CD4-positive, alpha-beta T cell treated with Interleukin-4 for 1 hour (primary cell): ENCODE results near the gene CD1D.
"Not testable (repeated sequence)": the region's sequence is repeated elsewhere in the genome, so short reads cannot be mapped to it uniquely, and the experiment has no call there.

ENCODE experiments used
- DNase-seq, 2 donors: peaks; one replicate each; pipeline ENCODE4 v3.0.0-alpha.2; 2020 to 2022

Gene CD1D

DNA sequence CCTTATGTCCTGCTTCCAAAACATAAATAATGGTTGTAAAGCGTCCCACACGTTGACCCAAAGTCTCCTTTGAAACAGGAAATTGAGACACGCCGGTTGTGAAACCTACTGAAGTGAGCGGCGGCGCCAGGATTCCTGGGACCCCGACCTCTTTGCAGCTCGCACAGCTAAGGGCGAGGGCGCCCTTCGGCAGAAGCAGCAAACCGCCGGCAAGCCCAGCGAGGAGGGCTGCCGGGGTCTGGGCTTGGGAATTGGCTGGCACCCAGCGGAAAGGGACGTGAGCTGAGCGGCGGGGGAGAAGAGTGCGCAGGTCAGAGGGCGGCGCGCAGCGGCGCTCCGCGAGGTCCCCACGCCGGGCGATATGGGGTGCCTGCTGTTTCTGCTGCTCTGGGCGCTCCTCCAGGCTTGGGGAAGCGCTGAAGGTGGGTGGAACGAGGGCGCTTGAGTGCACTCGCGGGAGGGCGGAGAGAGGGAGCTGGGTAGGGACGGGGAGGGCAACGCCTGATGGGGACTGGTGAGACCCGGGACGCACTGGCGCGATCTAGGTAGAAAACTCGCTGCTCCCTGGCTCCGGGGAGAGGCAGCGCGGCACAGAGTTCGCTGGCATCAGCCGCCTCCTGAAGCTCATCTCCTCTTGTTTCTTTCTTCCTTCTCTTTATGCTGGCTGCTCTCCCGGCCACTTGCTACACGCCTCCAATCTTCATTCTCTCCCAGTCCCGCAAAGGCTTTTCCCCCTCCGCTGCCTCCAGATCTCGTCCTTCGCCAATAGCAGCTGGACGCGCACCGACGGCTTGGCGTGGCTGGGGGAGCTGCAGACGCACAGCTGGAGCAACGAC, at the start of gene CD1D:
TSS of gene CD1D (plus strand) at position 155 of the 836 bp plus-strand sequence. CDS start at position 362, 207 bp downstream.
- DNase-seq: peak in 1 of 2 donors; percentile 33

- no peak for DNase-seq
Measured at GRCh38 chr1:158131217-158131616, 49.5 kb upstream of the CD1D start.

GRCh38 chr1:158140764-158141192, 39.9 kb upstream of the CD1D start:
- no peak for DNase-seq

- no peak for DNase-seq
Measured at GRCh38 chr1:158145173-158145719, 35.4 kb upstream of the CD1D start.

GRCh38 chr1:158146165-158146564, 34.5 kb upstream of the CD1D start:
- DNase-seq: no peak

DNA sequence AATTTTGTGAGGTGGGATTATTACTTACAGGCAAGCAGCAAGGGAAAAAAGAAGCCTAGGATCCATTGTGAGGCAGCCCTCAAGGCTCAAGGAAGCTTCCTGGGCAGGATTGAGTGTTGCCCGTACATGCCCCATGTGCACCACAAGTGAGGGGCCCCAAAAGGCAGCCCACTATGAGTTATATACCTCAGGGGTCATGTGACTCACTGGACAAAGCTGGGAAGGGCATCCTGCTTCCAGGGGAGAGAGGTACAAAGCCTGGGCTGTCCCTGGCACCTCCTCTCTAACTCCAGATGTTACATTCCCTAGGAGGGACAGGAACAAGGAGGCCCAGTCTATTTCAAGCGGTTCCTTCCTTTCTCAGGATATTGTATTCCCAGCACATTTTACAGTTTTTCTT, 34.0 kb upstream of the CD1D start:
- no peak for DNase-seq

- DNase-seq: no peak
Measured at GRCh38 chr1:158147401-158147800, 33.3 kb upstream of the CD1D start.

DNA sequence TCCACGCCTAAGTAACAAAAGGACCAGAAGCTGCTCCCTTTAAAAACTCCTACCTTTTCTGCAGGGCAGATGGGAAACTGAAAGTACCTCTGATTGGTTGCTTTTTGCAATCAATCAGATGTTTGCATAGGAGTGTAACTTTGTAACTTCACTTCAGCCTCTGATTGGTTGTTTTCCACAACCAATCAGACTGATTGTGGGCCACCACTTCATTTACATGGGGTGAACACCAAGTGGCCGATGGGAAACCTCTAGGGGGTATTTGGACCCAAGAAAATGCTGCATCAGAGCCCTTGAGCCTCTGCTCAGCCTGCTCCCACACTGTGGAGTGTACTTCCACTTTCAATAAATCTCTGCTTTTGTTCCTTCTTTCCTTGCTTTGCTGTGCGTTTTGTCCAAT, 32.8 kb upstream of the CD1D start:
- DNase-seq: no peak

DNA sequence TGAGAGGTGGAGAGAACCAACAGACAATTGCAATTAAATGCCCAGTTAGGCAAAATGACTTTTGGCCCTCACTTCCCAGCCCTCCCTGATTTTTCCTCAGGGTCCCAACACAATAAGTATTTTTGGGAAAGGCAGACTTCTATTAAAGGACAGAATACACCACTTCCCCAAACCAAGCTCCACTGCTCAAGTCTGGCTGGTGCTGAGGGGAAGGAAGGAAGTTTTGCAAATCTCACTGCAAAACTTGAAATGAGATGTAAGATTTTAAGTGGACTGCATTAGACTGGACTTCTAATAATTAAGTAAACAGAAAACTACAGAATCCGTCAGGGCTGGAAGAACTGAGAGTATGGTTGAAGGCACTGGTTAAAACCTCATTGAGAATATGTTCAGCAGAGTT, 32.2 kb upstream of the CD1D start:
- no peak for DNase-seq

- DNase-seq: no peak
Measured at GRCh38 chr1:158149175-158149574, 31.5 kb upstream of the CD1D start.

GRCh38 chr1:158149577-158150269, 31.0 kb upstream of the CD1D start:
- DNase-seq: peak; percentile 80 to 88

- peak; percentile 6 to 22 for DNase-seq
Measured at GRCh38 chr1:158150523-158150922, 30.2 kb upstream of the CD1D start.

DNA sequence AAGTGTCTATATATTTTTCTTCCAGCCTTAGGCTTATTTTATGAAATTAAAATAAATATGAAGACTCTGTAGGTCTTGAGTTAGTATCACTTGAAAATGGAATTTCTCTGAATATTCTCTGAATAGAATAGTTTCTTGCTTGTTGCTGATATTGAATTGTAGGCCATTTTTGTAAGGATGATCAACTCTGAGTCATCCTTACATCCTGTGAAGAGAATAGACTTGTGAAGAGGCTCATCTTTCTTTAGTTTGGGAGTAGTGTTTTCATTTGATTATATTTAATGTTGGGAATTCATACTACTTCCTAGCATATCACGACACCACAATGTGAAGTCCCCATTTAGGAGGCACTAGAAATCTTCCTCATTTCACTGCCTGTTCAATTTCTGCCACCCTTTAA, 27.5 kb upstream of the CD1D start:
- no peak for DNase-seq

DNA sequence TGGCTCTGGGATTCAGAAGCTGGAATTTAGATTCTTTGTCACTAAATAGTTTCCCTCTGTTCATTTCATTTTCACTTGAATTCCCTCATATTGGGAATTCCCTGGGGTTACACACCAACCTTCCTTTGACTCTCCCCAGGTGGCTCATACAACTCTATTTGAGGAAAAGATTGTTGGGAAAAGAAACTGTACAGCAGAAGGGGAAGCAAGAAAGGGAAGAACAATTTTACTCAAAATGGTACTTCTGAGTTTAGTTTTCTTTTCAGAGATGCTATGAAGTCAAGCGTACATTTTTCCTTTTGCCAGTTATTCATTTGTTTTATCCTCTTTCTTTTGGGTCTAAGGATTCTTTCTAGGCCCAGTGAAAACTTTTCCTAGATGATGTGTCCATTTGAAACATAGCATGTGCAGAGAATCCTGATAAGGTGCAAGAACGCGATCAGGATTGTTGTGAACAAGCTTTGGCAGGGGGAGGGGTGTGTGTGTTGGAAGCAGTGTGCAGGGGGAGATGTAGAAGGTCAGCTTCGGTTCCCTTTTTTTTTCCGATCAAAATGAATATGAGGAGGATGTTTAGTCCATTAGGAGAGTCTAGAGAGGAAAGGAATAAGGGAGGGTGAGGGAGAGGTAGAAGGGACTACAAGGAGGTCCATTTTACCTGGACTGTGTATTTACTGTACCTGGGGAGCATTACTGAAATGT, 26.8 kb upstream of the CD1D start:
- DNase-seq: no peak

DNA sequence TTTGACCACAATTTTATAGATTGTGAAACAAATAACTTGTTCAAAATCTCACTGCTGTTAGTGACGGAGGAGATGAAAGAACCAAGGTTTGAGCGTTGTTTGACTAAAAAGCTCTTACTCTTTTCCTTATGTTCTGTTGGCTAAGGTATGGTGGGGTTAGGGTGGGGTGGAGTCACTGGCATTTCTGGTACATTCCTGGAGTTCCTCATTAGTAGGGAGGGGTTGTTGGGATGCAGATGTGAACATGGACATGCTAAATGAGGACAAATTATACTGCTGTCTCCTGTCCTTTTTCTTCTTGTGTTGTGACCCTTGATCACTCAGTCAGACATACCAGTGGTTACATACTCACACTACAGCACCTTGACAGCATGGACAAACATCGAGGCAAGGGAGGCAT, 26.2 kb upstream of the CD1D start:
- DNase-seq: no peak

GRCh38 chr1:158155673-158156072, 25.0 kb upstream of the CD1D start:
- no peak for DNase-seq

DNA sequence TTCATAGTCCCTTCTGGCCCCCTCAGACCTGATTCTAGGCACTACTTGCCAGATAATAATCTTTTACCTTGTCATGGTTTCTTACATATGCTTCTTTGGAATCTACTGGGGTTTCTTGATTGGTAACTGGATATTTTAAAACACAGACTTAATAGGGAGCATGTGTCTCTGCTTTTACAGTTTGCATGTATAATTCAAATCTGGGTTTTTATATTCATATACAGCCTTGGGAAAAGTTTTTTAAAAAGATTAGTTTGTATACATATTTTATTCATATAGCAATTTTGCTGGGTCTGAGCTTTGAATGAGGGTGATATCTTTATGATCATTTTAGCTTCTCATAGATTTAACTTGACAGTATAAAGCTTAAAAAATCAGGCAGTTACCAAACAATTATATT, 21.1 kb upstream of the CD1D start:
- no peak for DNase-seq

- DNase-seq: no peak
Measured at GRCh38 chr1:158161446-158161845, 19.2 kb upstream of the CD1D start.

GRCh38 chr1:158163000-158163947, 17.4 kb upstream of the CD1D start:
- DNase-seq: no peak

DNA sequence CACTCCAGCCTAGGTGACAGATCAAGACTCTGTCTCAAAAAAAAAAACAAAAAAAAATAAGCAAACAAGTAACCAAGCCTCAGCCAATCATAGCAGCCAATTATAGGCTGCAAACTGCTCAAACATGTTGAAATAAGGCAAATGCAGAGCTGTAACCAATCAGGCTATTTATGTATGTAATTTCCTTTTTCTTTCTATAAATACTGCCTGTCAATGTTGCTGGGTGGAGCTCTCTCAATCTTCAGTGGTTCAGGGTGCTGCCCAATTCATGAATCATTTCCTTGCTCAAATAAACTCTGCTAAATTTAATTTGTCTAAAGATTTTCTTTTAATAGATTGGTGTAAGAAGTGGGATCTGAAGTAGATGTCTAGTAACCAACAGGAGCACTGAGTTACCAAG, 11.6 kb upstream of the CD1D start:
- no peak for DNase-seq

GRCh38 chr1:158175915-158176314, 4.8 kb upstream of the CD1D start:
- not testable (repeated sequence) for DNase-seq

GRCh38 chr1:158176399-158176798, 4.3 kb upstream of the CD1D start:
- DNase-seq: peak in 1 of 2 donors; percentile 19
